HepG2 (cell line): ENCODE data around the gene RNF126. TPM values are rescaled to one million over a fixed set of nuclear protein-coding genes. Genes with fewer than 3 reads are reported as not detected.

Experiments used
- ELF4 ChIP-seq: sonication (generic); formaldehyde crosslinking; IDR thresholded peaks from 2 replicates; pipeline ENCODE4 v1.5.0; 2020; ENCODE audit warnings: missing genetic modification reagents, mild to moderate bottlenecking, moderate library complexity, borderline replicate concordance
- FOSL1 ChIP-seq: sonication (generic); formaldehyde crosslinking; IDR thresholded peaks from 2 replicates; pipeline ENCODE4 v1.9.0; 2021; ENCODE audit warnings: missing genetic modification reagents, borderline replicate concordance
- HDAC2 ChIP-seq: sonication (generic); formaldehyde crosslinking; IDR thresholded peaks from 2 replicates; pipeline ENCODE4 v1.4.0; 2020; ENCODE audit warnings: missing genetic modification reagents
- HIC2 ChIP-seq: sonication (generic); formaldehyde crosslinking; IDR thresholded peaks from 2 replicates; pipeline ENCODE4 v1.9.0; 2022; ENCODE audit warnings: low read depth, missing genetic modification reagents
- NFKB2 ChIP-seq: sonication (generic); formaldehyde crosslinking; IDR thresholded peaks from 2 replicates; pipeline ENCODE4 v1.4.0; 2020; ENCODE audit warnings: missing genetic modification reagents, borderline replicate concordance
- NFKBIZ ChIP-seq: IDR thresholded peaks from 2 replicates; pipeline ENCODE4 v1.6.1; 2018; ENCODE audit warnings: missing genetic modification reagents, missing compliant biosample characterization
- PATZ1 ChIP-seq: sonication (generic); formaldehyde crosslinking; IDR thresholded peaks from 2 replicates; pipeline ENCODE4 v1.4.0; 2020; ENCODE audit warnings: missing genetic modification reagents
- PBX3 ChIP-seq: sonication (generic); formaldehyde crosslinking; IDR thresholded peaks from 2 replicates; pipeline ENCODE4 v1.8.1; 2023; ENCODE audit warnings: missing genetic modification reagents, inconsistent platforms, borderline replicate concordance
- POGZ ChIP-seq: sonication (generic); formaldehyde crosslinking; IDR thresholded peaks from 2 replicates; pipeline ENCODE4 v1.4.0; 2020; ENCODE audit warnings: mild to moderate bottlenecking, missing genetic modification reagents
- SMARCE1 ChIP-seq: fragments of 450-650 bp; IDR thresholded peaks from 2 replicates; pipeline ENCODE4 v1.6.1; 2017; ENCODE audit warnings: borderline replicate concordance
- STAT5B ChIP-seq: sonication (generic); formaldehyde crosslinking; IDR thresholded peaks from 2 replicates; pipeline ENCODE4 v1.4.0; 2020; ENCODE audit warnings: missing genetic modification reagents
- TBX2 ChIP-seq: sonication (generic); formaldehyde crosslinking; IDR thresholded peaks from 2 replicates; pipeline ENCODE4 v1.5.0; 2020; ENCODE audit warnings: missing genetic modification reagents, mild to moderate bottlenecking, borderline replicate concordance
- ZBTB7B ChIP-seq: sonication (generic); formaldehyde crosslinking; IDR thresholded peaks from 2 replicates; pipeline ENCODE4 v1.4.0; 2020; ENCODE audit warnings: missing genetic modification reagents
- ZNF30 ChIP-seq: sonication (generic); formaldehyde crosslinking; IDR thresholded peaks from 2 replicates; pipeline ENCODE4 v1.5.0; 2020; ENCODE audit warnings: mild to moderate bottlenecking, missing genetic modification reagents
- ZNF468 ChIP-seq: sonication (generic); formaldehyde crosslinking; IDR thresholded peaks from 2 replicates; pipeline ENCODE4 v1.8.0; 2022; ENCODE audit warnings: mild to moderate bottlenecking, moderate library complexity, missing genetic modification reagents
- ZNF674 ChIP-seq: sonication (generic); formaldehyde crosslinking; IDR thresholded peaks from 2 replicates; pipeline ENCODE4 v1.5.0; 2020; ENCODE audit warnings: low read depth, mild to moderate bottlenecking, missing genetic modification reagents
- ZSCAN9 ChIP-seq: IDR thresholded peaks from 2 replicates; pipeline ENCODE4 v1.6.1; 2016; ENCODE audit warnings: borderline replicate concordance
- polyA plus RNA-seq, 8 experiments: library from polyadenylated mRNA; depleted of rRNA in 3 of 8; stranded (reverse) in 7 of 8; unstranded in 1 of 8; fragments of >200 nt; fragmentation: Illumina TruSeq in 4 of 8; extraction: Trizol in 4 of 8; gene quantifications; 2 replicates each; pipeline versions ENCODE4 v1.2.1 to v1.2.3, GENCODE V29; 2011 to 2016; ENCODE audit warnings: low read depth in 4 of 8, missing spikeins in 1 of 8, mixed read lengths in 1 of 8; ENCODE audit not compliant: insufficient read depth in 1 of 8
- total RNA-seq, 5 experiments: library from RNA; depleted of rRNA; stranded (reverse); fragments of >200 nt; fragmentation: Illumina TruSeq; extraction: Trizol; gene quantifications; 2 replicates each; pipeline ENCODE4 v1.2.3, GENCODE V29; 2016; ENCODE audit warnings: low read depth in 1 of 5
- TF ChIP-seq, protein P1 (sequence below): sonication (generic); formaldehyde crosslinking; IDR thresholded peaks from 2 replicates; pipeline ENCODE4 v1.4.0; 2020; ENCODE audit warnings: missing genetic modification reagents

RNF126 gene
- total and polyA plus RNA-seq, 2 of the 13 experiments (the other 11 are each of a cell fraction or from before 2014, with no cell fraction given) = 23.2 to 34.0 TPM

DNA sequence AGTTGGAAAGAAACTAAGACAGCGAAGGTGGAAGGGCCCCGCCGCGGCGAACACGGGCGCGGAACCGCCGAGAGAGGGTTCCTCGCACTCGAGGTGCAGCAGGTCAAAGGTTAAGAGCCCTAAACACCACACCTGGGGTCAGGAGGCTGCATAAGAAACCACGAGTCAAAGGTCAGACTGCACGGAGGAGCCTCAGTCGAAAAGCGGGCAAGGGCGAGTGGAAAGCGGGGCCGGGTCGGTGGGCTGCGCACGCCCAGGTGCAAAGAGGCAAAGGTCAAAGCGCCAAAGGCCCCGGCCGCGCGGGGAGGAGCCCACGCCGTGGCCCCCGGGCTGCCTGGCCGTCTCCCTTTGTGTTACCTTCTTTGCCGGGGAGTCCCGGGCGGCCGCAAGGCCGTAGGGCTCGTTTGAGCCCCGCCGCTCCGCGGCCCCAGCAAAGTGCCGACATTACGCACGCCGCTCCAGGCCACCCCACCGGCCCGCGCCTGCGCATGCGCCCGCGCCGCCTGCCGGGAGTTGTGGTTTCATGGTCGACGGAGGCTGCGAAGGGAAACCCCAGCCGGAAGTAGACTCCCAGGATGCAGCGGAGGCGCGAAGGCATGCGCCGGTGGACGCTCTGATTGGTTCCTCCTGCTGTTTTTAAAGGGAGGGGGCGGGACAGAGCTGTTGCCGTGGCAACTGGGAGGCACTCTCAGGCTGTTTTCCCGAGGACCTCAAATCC lies 29.8 kb downstream of the RNF126 start, which contains the start of gene POLRMT (continued):
- TF ChIP-seq HDAC2 (CRISPR knock-in tag) = no peak; the same call in 1 of the 2 replicates
- no peak for TF ChIP-seq POGZ (CRISPR knock-in tag)
- TF ChIP-seq, protein P1, sequence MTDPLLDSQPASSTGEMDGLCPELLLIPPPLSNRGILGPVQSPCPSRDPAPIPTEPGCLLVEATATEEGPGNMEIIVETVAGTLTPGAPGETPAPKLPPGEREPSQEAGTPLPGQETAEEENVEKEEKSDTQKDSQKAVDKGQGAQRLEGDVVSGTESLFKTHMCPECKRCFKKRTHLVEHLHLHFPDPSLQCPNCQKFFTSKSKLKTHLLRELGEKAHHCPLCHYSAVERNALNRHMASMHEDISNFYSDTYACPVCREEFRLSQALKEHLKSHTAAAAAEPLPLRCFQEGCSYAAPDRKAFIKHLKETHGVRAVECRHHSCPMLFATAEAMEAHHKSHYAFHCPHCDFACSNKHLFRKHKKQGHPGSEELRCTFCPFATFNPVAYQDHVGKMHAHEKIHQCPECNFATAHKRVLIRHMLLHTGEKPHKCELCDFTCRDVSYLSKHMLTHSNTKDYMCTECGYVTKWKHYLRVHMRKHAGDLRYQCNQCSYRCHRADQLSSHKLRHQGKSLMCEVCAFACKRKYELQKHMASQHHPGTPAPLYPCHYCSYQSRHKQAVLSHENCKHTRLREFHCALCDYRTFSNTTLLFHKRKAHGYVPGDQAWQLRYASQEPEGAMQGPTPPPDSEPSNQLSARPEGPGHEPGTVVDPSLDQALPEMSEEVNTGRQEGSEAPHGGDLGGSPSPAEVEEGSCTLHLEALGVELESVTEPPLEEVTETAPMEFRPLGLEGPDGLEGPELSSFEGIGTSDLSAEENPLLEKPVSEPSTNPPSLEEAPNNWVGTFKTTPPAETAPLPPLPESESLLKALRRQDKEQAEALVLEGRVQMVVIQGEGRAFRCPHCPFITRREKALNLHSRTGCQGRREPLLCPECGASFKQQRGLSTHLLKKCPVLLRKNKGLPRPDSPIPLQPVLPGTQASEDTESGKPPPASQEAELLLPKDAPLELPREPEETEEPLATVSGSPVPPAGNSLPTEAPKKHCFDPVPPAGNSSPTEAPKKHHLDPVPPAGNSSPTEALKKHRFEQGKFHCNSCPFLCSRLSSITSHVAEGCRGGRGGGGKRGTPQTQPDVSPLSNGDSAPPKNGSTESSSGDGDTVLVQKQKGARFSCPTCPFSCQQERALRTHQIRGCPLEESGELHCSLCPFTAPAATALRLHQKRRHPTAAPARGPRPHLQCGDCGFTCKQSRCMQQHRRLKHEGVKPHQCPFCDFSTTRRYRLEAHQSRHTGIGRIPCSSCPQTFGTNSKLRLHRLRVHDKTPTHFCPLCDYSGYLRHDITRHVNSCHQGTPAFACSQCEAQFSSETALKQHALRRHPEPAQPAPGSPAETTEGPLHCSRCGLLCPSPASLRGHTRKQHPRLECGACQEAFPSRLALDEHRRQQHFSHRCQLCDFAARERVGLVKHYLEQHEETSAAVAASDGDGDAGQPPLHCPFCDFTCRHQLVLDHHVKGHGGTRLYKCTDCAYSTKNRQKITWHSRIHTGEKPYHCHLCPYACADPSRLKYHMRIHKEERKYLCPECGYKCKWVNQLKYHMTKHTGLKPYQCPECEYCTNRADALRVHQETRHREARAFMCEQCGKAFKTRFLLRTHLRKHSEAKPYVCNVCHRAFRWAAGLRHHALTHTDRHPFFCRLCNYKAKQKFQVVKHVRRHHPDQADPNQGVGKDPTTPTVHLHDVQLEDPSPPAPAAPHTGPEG (CRISPR knock-in tag) = 0 out of 2 replicates have a peak, but pooled peaks have one; percentile 30
- no peak for TF ChIP-seq ZNF468
- 0 out of 2 replicates have a peak, but pooled peaks have one; percentile 23 for TF ChIP-seq PBX3 (CRISPR knock-in tag)
- no peak for TF ChIP-seq PATZ1 (CRISPR knock-in tag)
- no peak; the same call in 1 of the 2 replicates for TF ChIP-seq ZNF674
- no peak for TF ChIP-seq STAT5B (CRISPR knock-in tag)
- TF ChIP-seq NFKBIZ (CRISPR knock-in tag) = no peak
- no peak for TF ChIP-seq ELF4 (CRISPR knock-in tag)
- no peak for TF ChIP-seq ZNF30
- peak; percentile 87; the same call in 1 of the 2 replicates for TF ChIP-seq NFKB2
- no peak for TF ChIP-seq FOSL1 (CRISPR knock-in tag)
- TF ChIP-seq SMARCE1 = no peak
- 0 out of 2 replicates have a peak, but pooled peaks have one; percentile 47 for TF ChIP-seq ZSCAN9
- TF ChIP-seq HIC2 (CRISPR knock-in tag) = no peak
- TF ChIP-seq ZBTB7B (CRISPR knock-in tag) = no peak
- TF ChIP-seq TBX2 (CRISPR knock-in tag) = peak; percentile 91
